GM19023 (cell line): ENCODE results near the gene SERPINB12.

ENCODE experiments used
- ATAC-seq: cut with Tn5 transposase; IDR thresholded peaks from one replicate; pipeline ENCODE4 v1.9.1; 2021; ENCODE audit warnings: mild to moderate bottlenecking, moderate library complexity; ENCODE audit not compliant: unreplicated experiment

Gene SERPINB12

GRCh38 chr18:63596964-63597363 lies 54.8 kb downstream of the SERPINB12 start:
- ATAC-seq, result no peak

- no peak for ATAC-seq
Measured at GRCh38 chr18:63603355-63603754, 61.2 kb downstream of the SERPINB12 start.

DNA sequence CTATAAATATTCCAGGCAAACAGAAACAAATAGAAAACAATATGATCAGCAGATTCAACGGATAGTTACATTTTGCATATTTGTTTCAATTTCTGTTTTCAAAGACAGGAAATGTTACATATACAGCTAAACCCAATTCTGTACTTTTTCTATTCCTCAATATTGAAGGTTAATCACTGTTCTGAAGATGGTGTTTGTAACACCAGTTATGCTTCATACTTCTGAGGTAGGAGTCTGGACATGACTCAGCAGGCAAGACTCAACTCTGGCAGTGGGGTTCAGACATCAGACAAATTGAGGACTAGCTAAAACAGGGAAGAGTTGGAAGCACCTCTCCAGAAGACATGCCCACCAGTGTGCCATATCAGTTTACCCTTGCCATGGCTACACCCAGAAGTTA lies 61.6 kb downstream of the SERPINB12 start:
- ATAC-seq, result peak; percentile 81

DNA sequence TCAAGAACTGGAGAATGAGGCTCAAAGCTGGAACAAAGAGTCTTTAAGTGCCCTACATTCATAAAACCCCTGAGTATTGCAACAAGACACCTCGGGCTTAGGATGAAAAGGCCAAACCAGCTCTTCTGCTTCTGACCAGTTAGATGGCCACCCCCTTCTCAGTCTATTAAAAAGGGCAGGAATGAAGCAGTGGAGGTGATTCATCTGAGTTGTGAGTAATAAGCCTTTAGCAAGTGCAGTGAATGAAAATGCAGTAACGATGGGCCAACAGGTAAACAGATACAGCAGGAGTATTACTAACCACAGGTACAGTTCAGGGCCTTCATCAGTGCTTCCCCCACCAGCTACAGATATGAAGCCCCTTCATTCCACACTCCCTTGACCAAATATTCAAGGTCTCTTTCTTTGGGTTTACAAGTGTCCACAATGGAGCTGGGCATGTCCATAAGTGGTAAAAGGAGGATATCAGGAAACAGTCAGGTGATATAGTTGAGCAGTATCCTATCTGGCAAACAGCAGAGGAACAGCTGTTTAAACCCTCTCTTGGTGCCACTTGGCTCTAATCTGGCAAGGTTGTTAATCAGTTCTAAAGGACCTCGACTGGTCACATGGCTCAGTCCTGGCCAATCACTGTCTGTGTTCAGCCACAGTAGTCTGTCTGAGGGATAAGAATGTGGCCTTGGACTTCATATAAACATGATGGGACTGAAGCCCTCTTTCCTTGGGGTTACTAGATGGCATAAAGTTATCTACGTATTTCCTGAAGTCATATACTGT lies 62.8 kb downstream of the SERPINB12 start:
- ATAC-seq, result no peak

GRCh38 chr18:63606526-63606925 lies 64.4 kb downstream of the SERPINB12 start:
- no peak for ATAC-seq

DNA sequence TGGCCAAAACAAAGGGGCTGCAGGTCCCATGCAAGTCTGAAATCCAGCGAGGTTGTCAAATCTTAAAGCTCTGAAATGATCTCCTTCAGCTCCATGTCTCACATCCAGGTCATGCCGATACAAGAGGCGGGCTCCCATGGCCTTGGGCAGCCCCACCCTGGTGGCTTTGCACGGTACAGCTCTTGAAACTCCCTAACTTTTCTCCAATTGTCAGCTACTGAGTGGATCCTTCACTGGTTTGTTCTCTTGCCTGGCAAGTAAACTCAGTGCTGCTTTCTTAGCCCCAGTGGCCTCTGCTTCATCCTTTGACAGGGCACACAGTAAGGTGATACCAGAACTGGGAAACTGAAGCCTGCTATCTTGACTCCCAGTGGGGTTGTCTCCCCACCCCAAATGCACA lies 71.3 kb downstream of the SERPINB12 start:
- ATAC-seq, result no peak

DNA sequence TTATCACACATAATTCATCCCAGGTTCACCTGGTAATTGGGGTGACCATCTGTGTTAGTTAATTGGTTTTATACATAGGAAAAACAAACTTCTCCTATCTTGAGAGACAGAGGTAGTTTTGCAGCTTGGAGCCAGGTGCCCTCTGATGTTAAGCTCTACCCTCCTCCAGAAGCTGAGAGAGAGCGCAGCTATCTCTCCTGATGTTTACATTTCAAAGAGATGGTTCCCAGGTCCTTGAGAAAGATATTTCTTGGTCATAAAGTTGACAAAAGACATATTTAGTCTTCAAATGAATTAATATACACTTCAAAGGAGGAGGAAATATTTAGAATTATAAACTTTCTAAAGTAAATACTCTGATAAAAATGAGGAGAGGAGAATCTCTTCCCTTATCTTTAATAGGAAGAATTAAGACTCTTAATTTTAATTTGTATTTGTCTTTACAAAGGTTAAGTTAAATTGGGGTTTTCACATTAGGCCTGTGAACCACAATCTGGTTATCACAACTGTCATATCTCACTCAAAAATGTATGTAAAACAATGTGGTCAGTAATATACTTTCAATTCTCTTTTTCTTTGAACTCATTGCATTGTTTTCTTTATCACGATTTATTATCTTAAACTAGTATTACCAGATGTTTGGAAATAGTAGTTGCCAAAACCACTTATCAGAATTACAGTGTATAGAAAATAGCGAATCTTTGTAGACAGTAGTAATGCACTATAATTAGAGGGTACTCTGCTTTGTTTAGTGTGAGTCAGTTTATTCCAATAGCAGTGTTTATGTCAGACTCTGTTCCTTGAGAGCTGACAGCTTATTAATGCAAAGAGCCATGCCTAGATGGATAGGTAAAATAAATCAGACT lies 75.1 kb downstream of the SERPINB12 start:
- no peak for ATAC-seq

DNA sequence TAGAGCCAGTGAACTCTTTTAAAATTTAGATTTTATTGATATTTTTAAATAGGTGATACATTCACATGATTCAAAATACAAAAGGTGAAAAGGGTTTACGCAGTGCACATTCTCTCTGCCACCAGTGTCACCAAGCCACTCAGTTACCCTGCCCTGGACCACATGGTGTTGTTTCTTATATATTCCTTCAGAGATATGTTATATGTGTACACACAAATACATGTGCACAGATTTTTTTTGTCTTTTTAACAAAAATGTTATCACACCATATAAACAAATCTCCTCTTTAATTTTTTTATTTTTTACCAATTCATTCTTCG lies 75.7 kb downstream of the SERPINB12 start:
- no peak for ATAC-seq
